GM12878 (cell line): ENCODE measurements around the gene TP63. TPM values are rescaled to one million over a fixed set of nuclear protein-coding genes. Genes with fewer than 3 reads are reported as not detected.

Experiments
- ATAC-seq: fragments of 200-7000 bp; cut with Tn5 transposase; 3 replicates; pipeline ENCODE4 v1.9.1; 2020; ENCODE audit warnings: mild to moderate bottlenecking, moderate library complexity
- BruUV-seq: library from RNA; stranded (reverse); fragments of 400-500 nt; replicated peaks from 2 replicates; lab custom pipeline; 2021; lab: Mats Ljungman, UMichigan
- CTCF ChIA-PET: fragments of 300-600 bp; sonication (Branson Sonifier 250); formaldehyde crosslinking; extraction: SDS; loops from one replicate; lab custom pipeline; 2021; ENCODE audit warnings: inconsistent platforms; lab: Yijun Ruan, JAX
- POLR2A ChIA-PET: fragments of 350-600 bp; formaldehyde crosslinking; extraction: SDS; loops from one replicate; lab custom pipeline; 2021; ENCODE audit warnings: inconsistent platforms; lab: Charles Lee
- RAD21 ChIA-PET: fragments of 300-600 bp; sonication (Branson Sonifier 250); formaldehyde crosslinking; loops from one replicate; lab custom pipeline; 2023; ENCODE audit warnings: antibody characterized with exemption; ENCODE audit not compliant: unreplicated experiment; lab: Charles Lee
- SMC1A ChIA-PET: fragments of 300-600 bp; sonication (Branson Sonifier 250); formaldehyde crosslinking; loops from one replicate; lab custom pipeline; 2023; ENCODE audit not compliant: unreplicated experiment, uncharacterized antibody; lab: Charles Lee
- DNase-seq: peaks from one replicate; pipeline ENCODE4 v3.0.0-alpha.2; 2011; ENCODE audit warnings: low read depth, low spot score
- FAIRE-seq: peaks from 3 replicates; lab custom pipeline; 2011; peaks lifted over from hg19 to GRCh38; lab: Jason Lieb, UNC
- H2AFZ ChIP-seq: 2 replicates; pipeline ENCODE4 v1.6.0; 2011; ENCODE audit warnings: low read depth, low read length, control low read depth; ENCODE audit not compliant: control insufficient read depth
- H3K27ac ChIP-seq: 2 replicates; pipeline ENCODE4 v1.5.1; 2011; ENCODE audit warnings: control low read depth; ENCODE audit not compliant: control insufficient read depth, insufficient read depth
- H3K27me3 ChIP-seq, 2 experiments: replicated peaks in 1 of 2; 2 replicates each; pipeline versions ENCODE4 v1.6.0 to v1.6.1; 2011; ENCODE audit warnings: low read length in 1 of 2; ENCODE audit not compliant: control insufficient read depth in 2 of 2, insufficient read depth in 2 of 2
- H3K36me3 ChIP-seq, 2 experiments: 2 replicates each; pipeline ENCODE4 v1.5.1; 2011; ENCODE audit warnings: low read length in 1 of 2; ENCODE audit not compliant: control insufficient read depth in 2 of 2, insufficient read depth in 2 of 2
- H3K4me1 ChIP-seq: 2 replicates; pipeline ENCODE4 v1.6.1; 2011; ENCODE audit warnings: mild to moderate bottlenecking, low read length, moderate library complexity, mixed read lengths; ENCODE audit not compliant: control insufficient read depth, insufficient read depth
- H3K4me2 ChIP-seq: 2 replicates; pipeline ENCODE4 v1.6.0; 2011; ENCODE audit warnings: control low read depth; ENCODE audit not compliant: control insufficient read depth, insufficient read depth
- H3K4me3 ChIP-seq: fragments of 200-600 bp; sonication (generic); 2 replicates; pipeline ENCODE4 v1.5.1; 2016
- H3K79me2 ChIP-seq: 2 replicates; pipeline ENCODE4 v1.6.0; 2011; ENCODE audit warnings: low read length; ENCODE audit not compliant: control insufficient read depth, insufficient read depth
- H3K9ac ChIP-seq: 2 replicates; pipeline ENCODE4 v1.8.0; 2011; ENCODE audit warnings: low read length, control low read depth, mixed read lengths; ENCODE audit not compliant: control insufficient read depth, insufficient read depth
- H3K9me3 ChIP-seq: replicated peaks from 3 replicates; pipeline ENCODE4 v1.5.1; 2011; ENCODE audit warnings: mild to moderate bottlenecking, low read length; ENCODE audit not compliant: control insufficient read depth, insufficient read depth
- H4K20me1 ChIP-seq: 2 replicates; pipeline ENCODE4 v1.6.0; 2011; ENCODE audit not compliant: control insufficient read depth, insufficient read depth
- CHD1 ChIP-seq: IDR thresholded peaks from 2 replicates; pipeline ENCODE4 v1.6.1; 2012; ENCODE audit warnings: low read depth, low read length, improper control_type of control experiment
- TBL1XR1 ChIP-seq: IDR thresholded peaks from 2 replicates; pipeline ENCODE4 v1.6.1; 2012; ENCODE audit warnings: low read depth, low read length, improper control_type of control experiment
- YBX1 ChIP-seq: fragments of 450-650 bp; IDR thresholded peaks from 2 replicates; pipeline ENCODE4 v1.6.1; 2016; ENCODE audit warnings: antibody characterized with exemption
- WGBS: methylation state at CpG from one replicate; pipeline ENCODE4 v1.1.6; 2016; ENCODE audit warnings: low lambda C conversion rate; ENCODE audit not compliant: insufficient replicate concordance, insufficient coverage; ENCODE audit errors: missing lambda C conversion rate; 5-methylcytosine and 5-hydroxymethylcytosine counted together
- in situ Hi-C: fragments of 300-500 bp; cut with MboI; formaldehyde crosslinking; loops from 9 replicates; pipeline ENCODE4 v1.14.3; 2018; ENCODE audit warnings: mixed read lengths
- intact Hi-C: fragments of 100-400 bp; cut with micrococcal nuclease; formaldehyde crosslinking; loops from one replicate; pipeline ENCODE4 v1.14.2; 2022; ENCODE audit not compliant: unreplicated experiment
- polyA plus RNA-seq, 11 experiments: library from polyadenylated mRNA; depleted of rRNA in 4 of 11; unstranded in 6 of 11; stranded (reverse) in 5 of 11; fragments of >200 nt; fragmentation: Nextera tagmentation in 4 of 11; fragmentation: Illumina TruSeq in 1 of 11; extraction: Ambion mirVana in 4 of 11; extraction: Trizol in 1 of 11; gene quantifications; 1 replicate in 1 of 11; 2 replicates in 10 of 11; pipeline versions ENCODE4 v1.2.1 to v1.2.3, GENCODE V29; 2011 to 2016; ENCODE audit warnings: inconsistent platforms in 2 of 11, missing spikeins in 2 of 11, low read depth in 1 of 11
- total RNA-seq, 4 experiments: library from RNA; depleted of rRNA in 3 of 4; stranded (reverse); fragments of >200 nt in 3 of 4; fragmentation: Illumina TruSeq in 1 of 4; extraction: Trizol in 1 of 4; gene quantifications; 2 replicates each; pipeline versions ENCODE4 v1.2.1 to v1.2.3, GENCODE V29; 2013 to 2021
- TF ChIP-seq, protein P1 (sequence below): fragments of 150-350 bp; IDR thresholded peaks from 2 replicates; pipeline ENCODE4 v1.6.1; 2016; ENCODE audit warnings: low read depth, low read length
- TF ChIP-seq, protein P2 (sequence below): fragments of 450-650 bp; conservative IDR thresholded peaks from 2 replicates; pipeline ENCODE4 v1.6.1; 2017; ENCODE audit warnings: mild to moderate bottlenecking, moderate library complexity

Gene TP63
- total and polyA plus RNA-seq, 10 of the 15 experiments (the other 5 are each of a cell fraction or from before 2014, with no cell fraction given) = 1.4 to 10.8 (median 6.2) TPM

DNA sequence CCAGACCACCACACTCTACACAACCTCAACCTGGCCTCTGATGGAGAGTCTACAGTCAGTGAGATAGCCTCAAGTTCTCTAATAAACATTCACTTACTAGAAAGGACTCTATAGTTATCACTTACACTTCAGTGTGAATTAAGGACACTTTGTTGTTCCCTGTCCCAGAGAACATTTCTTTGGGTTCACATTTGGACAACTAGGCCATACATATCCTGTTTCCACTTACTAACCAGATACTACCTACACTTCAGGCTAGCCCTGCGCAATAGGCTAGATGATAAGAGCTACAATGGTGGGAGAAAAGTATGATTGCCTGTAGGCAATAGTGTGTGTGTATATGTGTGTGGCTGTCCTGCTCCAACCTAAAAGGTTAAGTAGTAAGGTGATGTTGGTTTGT is 72.7 kb downstream of the TP63 start:
- no peaks in the 10 kb centered on the region for H3K79me2 ChIP-seq
- in situ Hi-C loops = no loop called here
- CTCF ChIA-PET = interaction anchor here (1.0 to 1.7 kb wide), 2 partner anchors 12 to 114 kb away, joined by 3 to 4 read pairs; no protein-coding TSS in a partner anchor

More for the DNA sequence above, 72.7 kb downstream of the TP63 start:
- no peak overlapping the region for H3K9ac ChIP-seq
- H3K4me1 ChIP-seq = peaks cover 6% of the 10 kb centered on the region
- H4K20me1 ChIP-seq = no peaks in the 10 kb centered on the region
- intact Hi-C loops = no loop called here
- RAD21 ChIA-PET = no interaction called here
- H3K4me3 ChIP-seq = no peak overlapping the region
- no TSS peak for BruUV-seq
- DNase-seq (no peak), FAIRE-seq (no peak), ATAC-seq (no peak)
- POLR2A ChIA-PET = no interaction called here
- no peak for TF ChIP-seq TBL1XR1
- TF ChIP-seq, protein P1, sequence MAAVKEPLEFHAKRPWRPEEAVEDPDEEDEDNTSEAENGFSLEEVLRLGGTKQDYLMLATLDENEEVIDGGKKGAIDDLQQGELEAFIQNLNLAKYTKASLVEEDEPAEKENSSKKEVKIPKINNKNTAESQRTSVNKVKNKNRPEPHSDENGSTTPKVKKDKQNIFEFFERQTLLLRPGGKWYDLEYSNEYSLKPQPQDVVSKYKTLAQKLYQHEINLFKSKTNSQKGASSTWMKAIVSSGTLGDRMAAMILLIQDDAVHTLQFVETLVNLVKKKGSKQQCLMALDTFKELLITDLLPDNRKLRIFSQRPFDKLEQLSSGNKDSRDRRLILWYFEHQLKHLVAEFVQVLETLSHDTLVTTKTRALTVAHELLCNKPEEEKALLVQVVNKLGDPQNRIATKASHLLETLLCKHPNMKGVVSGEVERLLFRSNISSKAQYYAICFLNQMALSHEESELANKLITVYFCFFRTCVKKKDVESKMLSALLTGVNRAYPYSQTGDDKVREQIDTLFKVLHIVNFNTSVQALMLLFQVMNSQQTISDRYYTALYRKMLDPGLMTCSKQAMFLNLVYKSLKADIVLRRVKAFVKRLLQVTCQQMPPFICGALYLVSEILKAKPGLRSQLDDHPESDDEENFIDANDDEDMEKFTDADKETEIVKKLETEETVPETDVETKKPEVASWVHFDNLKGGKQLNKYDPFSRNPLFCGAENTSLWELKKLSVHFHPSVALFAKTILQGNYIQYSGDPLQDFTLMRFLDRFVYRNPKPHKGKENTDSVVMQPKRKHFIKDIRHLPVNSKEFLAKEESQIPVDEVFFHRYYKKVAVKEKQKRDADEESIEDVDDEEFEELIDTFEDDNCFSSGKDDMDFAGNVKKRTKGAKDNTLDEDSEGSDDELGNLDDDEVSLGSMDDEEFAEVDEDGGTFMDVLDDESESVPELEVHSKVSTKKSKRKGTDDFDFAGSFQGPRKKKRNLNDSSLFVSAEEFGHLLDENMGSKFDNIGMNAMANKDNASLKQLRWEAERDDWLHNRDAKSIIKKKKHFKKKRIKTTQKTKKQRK = no peak
- TF ChIP-seq, protein P2, sequence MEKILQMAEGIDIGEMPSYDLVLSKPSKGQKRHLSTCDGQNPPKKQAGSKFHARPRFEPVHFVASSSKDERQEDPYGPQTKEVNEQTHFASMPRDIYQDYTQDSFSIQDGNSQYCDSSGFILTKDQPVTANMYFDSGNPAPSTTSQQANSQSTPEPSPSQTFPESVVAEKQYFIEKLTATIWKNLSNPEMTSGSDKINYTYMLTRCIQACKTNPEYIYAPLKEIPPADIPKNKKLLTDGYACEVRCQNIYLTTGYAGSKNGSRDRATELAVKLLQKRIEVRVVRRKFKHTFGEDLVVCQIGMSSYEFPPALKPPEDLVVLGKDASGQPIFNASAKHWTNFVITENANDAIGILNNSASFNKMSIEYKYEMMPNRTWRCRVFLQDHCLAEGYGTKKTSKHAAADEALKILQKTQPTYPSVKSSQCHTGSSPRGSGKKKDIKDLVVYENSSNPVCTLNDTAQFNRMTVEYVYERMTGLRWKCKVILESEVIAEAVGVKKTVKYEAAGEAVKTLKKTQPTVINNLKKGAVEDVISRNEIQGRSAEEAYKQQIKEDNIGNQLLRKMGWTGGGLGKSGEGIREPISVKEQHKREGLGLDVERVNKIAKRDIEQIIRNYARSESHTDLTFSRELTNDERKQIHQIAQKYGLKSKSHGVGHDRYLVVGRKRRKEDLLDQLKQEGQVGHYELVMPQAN = no peak
- no peak for TF ChIP-seq YBX1
- TF ChIP-seq CHD1 = no peak
- H3K4me2 ChIP-seq = no peak overlapping the region
- 100% methylated on average over 1 of the region's 1 CpG for WGBS
- no peak overlapping the region for H3K27ac ChIP-seq
- SMC1A ChIA-PET = interaction anchor here (0.9 to 1.4 kb wide), 2 partner anchors 16 to 77 kb away, joined by 3 to 6 read pairs; no protein-coding TSS in a partner anchor
- H3K36me3 ChIP-seq = no peaks in the 10 kb centered on the region
- H2AFZ ChIP-seq = no peak overlapping the region
- H3K27me3 ChIP-seq = no peaks in the 10 kb centered on the region
- no peaks in the 10 kb centered on the region; the same call in 2 of the 3 replicates for H3K9me3 ChIP-seq
